Panc1 (cell line): ENCODE data around the gene HOPX. TPM values are rescaled to one million over a fixed set of nuclear protein-coding genes. Genes with fewer than 3 reads are reported as not detected.

Source experiments
- ATAC-seq: fragments of 200-7000 bp; cut with Tn5 transposase; 2 replicates; pipeline ENCODE4 v1.9.1; 2020; ENCODE audit warnings: mild to moderate bottlenecking, moderate library complexity
- BruUV-seq: library from RNA; stranded (reverse); fragments of 400-500 nt; replicated peaks from 2 replicates; lab custom pipeline; 2021; lab: Mats Ljungman, UMichigan
- CTCF ChIA-PET: fragments of 300-600 bp; sonication (Branson Sonifier 250); formaldehyde crosslinking; loops from one replicate; lab custom pipeline; 2022; ENCODE audit warnings: antibody characterized with exemption; lab: Charles Lee
- POLR2A ChIA-PET: fragments of 300-600 bp; sonication (Branson Sonifier 250); formaldehyde crosslinking; loops from one replicate; lab custom pipeline; 2022; ENCODE audit warnings: antibody characterized with exemption; lab: Charles Lee
- DNase-seq: peaks from one replicate; pipeline ENCODE4 v3.0.0-alpha.2; 2010; ENCODE audit warnings: low read depth, low spot score
- H3K27ac ChIP-seq: 2 replicates; pipeline ENCODE4 v1.5.1; 2011; ENCODE audit warnings: mild to moderate bottlenecking, low read length, inconsistent platforms
- H3K27me3 ChIP-seq: fragments of 200-500 bp; sonication (Bioruptor generic); 2 replicates; pipeline ENCODE4 v1.6.0; 2014; ENCODE audit warnings: low read length, inconsistent platforms; ENCODE audit not compliant: control insufficient read depth, insufficient read depth
- H3K36me3 ChIP-seq: fragments of 200-500 bp; sonication (Bioruptor generic); 2 replicates; pipeline ENCODE4 v1.5.1; 2014; ENCODE audit warnings: inconsistent platforms, mild to moderate bottlenecking, low read length, moderate library complexity; ENCODE audit not compliant: control insufficient read depth, insufficient read depth
- H3K4me1 ChIP-seq: 2 replicates; pipeline ENCODE4 v1.5.1; 2011; ENCODE audit warnings: inconsistent platforms, mild to moderate bottlenecking, low read length, moderate library complexity; ENCODE audit not compliant: control insufficient read depth, insufficient read depth
- H3K4me3 ChIP-seq, 2 experiments: 2 replicates each; pipeline ENCODE4 v1.5.1; 2011 to 2012; ENCODE audit warnings: low read depth in 2 of 2, low read length in 2 of 2, mild to moderate bottlenecking in 2 of 2, inconsistent platforms in 1 of 2, moderate library complexity in 1 of 2
- H3K9me3 ChIP-seq: fragments of 200-500 bp; sonication (Bioruptor generic); 2 replicates; pipeline ENCODE4 v1.5.1; 2014; ENCODE audit warnings: low read depth, mild to moderate bottlenecking, inconsistent platforms, low read length, moderate library complexity; ENCODE audit not compliant: control insufficient read depth, insufficient read depth
- POLR2AphosphoS5 ChIP-seq: IDR thresholded peaks from 2 replicates; pipeline ENCODE4 v1.6.1; 2012; ENCODE audit warnings: mild to moderate bottlenecking, low read depth, low read length, moderate library complexity
- SIN3A ChIP-seq: IDR thresholded peaks from 2 replicates; pipeline ENCODE4 v1.6.1; 2012; ENCODE audit warnings: low read depth, mild to moderate bottlenecking, low read length, moderate library complexity, borderline replicate concordance; ENCODE audit not compliant: insufficient read depth
- TCF7L2 ChIP-seq: IDR thresholded peaks from 2 replicates; pipeline ENCODE4 v1.6.1; 2011; ENCODE audit warnings: mild to moderate bottlenecking, low read depth, low read length, inconsistent platforms
- in situ Hi-C: cut with HindIII; loops from 2 replicates; pipeline ENCODE4 v1.10.0; 2016; ENCODE audit warnings: low sequenced_read_pairs, low pct_unique_long_range_greater_than_20kb
- intact Hi-C: fragments of 100-400 bp; cut with micrococcal nuclease; formaldehyde crosslinking; loops from one replicate; pipeline ENCODE4 v1.10.0; 2022; ENCODE audit not compliant: unreplicated experiment
- total RNA-seq: library from RNA; stranded (reverse); gene quantifications from one replicate; pipeline ENCODE4 v1.2.1, GENCODE V29; 2021; ENCODE audit not compliant: unreplicated experiment
- TF ChIP-seq, protein P1 (sequence below): fragments of 450-650 bp; IDR thresholded peaks from 2 replicates; pipeline ENCODE4 v1.5.1; 2017; ENCODE audit warnings: mild to moderate bottlenecking
- TF ChIP-seq, protein P2 (sequence below), 2 experiments: IDR thresholded peaks; 2 replicates each; pipeline ENCODE4 v1.6.1; 2011 to 2012; ENCODE audit warnings: low read depth in 2 of 2, control low read depth in 1 of 2, low read length in 1 of 2, mild to moderate bottlenecking in 1 of 2, moderate library complexity in 1 of 2; ENCODE audit not compliant: insufficient read depth in 1 of 2

The HOPX gene
- total RNA-seq, 1 experiment from 2014 or later, result not detected

DNA sequence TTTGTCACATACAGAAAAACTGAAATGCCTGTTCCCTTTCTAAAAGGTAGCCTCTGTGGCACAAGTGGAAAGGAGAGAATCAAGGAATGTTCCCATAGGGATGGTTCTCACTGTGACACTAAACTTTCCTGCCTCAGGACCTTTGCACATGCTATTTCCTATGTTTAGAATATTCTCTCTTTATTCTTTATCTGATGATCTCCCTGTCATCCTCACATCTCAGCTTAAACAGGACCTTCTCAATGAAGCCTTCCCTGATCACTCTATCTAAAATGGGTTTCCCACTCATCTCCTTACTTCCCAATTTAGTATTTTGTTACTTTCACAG, 32.3 kb downstream of the HOPX start:
- intact Hi-C loops (no loop called here), in situ Hi-C loops (no loop called here)
- no TSS peak for BruUV-seq
- DNase-seq (no peak), ATAC-seq (no peak)
- Histone ChIP-seq H3K4me3 (no peak overlapping the region), H3K4me1 (no peaks in the 10 kb centered on the region), H3K27ac (no peak overlapping the region), H3K9me3 (no peaks in the 10 kb centered on the region), H3K27me3 (no peaks in the 10 kb centered on the region; the same call in 1 of the 2 replicates), H3K36me3 (no peaks in the 10 kb centered on the region)
- TF ChIP-seq TCF7L2 (no peak), POLR2AphosphoS5 (no peak), SIN3A (no peak)
- TF ChIP-seq, protein P1, sequence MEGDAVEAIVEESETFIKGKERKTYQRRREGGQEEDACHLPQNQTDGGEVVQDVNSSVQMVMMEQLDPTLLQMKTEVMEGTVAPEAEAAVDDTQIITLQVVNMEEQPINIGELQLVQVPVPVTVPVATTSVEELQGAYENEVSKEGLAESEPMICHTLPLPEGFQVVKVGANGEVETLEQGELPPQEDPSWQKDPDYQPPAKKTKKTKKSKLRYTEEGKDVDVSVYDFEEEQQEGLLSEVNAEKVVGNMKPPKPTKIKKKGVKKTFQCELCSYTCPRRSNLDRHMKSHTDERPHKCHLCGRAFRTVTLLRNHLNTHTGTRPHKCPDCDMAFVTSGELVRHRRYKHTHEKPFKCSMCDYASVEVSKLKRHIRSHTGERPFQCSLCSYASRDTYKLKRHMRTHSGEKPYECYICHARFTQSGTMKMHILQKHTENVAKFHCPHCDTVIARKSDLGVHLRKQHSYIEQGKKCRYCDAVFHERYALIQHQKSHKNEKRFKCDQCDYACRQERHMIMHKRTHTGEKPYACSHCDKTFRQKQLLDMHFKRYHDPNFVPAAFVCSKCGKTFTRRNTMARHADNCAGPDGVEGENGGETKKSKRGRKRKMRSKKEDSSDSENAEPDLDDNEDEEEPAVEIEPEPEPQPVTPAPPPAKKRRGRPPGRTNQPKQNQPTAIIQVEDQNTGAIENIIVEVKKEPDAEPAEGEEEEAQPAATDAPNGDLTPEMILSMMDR, result no peak
- TF ChIP-seq, protein P2, sequence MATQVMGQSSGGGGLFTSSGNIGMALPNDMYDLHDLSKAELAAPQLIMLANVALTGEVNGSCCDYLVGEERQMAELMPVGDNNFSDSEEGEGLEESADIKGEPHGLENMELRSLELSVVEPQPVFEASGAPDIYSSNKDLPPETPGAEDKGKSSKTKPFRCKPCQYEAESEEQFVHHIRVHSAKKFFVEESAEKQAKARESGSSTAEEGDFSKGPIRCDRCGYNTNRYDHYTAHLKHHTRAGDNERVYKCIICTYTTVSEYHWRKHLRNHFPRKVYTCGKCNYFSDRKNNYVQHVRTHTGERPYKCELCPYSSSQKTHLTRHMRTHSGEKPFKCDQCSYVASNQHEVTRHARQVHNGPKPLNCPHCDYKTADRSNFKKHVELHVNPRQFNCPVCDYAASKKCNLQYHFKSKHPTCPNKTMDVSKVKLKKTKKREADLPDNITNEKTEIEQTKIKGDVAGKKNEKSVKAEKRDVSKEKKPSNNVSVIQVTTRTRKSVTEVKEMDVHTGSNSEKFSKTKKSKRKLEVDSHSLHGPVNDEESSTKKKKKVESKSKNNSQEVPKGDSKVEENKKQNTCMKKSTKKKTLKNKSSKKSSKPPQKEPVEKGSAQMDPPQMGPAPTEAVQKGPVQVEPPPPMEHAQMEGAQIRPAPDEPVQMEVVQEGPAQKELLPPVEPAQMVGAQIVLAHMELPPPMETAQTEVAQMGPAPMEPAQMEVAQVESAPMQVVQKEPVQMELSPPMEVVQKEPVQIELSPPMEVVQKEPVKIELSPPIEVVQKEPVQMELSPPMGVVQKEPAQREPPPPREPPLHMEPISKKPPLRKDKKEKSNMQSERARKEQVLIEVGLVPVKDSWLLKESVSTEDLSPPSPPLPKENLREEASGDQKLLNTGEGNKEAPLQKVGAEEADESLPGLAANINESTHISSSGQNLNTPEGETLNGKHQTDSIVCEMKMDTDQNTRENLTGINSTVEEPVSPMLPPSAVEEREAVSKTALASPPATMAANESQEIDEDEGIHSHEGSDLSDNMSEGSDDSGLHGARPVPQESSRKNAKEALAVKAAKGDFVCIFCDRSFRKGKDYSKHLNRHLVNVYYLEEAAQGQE (IDR thresholded peaks at IDR 0.05; ENCODE audit: insufficient read depth in 1 of 2, low read depth in 2 of 2, low read length in 1 of 2), result no peak
- POLR2A ChIA-PET, result no interaction called here
- CTCF ChIA-PET, result no interaction called here

DNA sequence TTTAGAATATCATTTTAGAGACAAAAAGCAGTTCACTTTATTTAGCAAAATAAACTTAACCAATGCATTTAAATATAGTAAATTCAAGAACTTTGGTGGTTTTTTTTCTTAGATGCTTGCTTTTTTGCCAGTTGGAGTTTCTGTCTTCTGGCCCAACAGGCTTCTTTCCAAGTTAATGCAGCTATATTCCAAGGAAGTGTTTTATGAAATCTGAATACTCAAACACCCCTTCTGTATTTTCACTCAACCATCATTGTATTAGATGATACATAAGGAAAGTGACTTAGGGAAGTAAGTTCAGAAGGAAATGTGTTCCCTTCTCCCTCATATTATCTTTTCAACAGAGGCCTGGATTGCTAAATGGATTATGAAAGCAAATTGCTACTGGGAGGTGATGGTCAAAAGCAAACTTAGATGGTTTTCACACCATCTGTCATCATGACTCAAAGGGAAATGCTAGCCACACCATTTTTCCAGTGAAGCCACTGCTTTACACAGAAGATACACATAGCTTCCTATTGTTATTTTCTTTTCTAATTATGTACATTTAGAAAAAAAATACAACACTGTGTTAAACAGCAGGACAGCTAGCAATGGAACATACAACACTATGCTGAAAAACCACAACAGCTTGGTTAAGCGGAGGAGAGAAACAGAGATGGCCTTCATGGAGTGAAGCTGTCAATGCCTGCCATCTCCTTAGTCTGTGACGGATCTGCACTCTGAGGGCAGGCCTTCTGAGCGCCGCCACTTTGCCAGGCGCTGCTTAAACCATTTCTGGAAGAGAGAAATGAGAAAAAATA, 32.9 kb downstream of the HOPX start:
- H3K27me3 ChIP-seq, result no peaks in the 10 kb centered on the region
- BruUV-seq, result no TSS peak
- POLR2A ChIA-PET, result no interaction called here
- TF ChIP-seq, protein P1, result no peak
- no peak for TF ChIP-seq TCF7L2
- no peak for TF ChIP-seq SIN3A
- TF ChIP-seq, protein P2 (IDR thresholded peaks at IDR 0.05; ENCODE audit: insufficient read depth in 1 of 2, low read depth in 2 of 2, low read length in 1 of 2), result no peak
- TF ChIP-seq POLR2AphosphoS5, result no peak
- no peaks in the 10 kb centered on the region for H3K4me1 ChIP-seq
- intact Hi-C loops (no loop called here), in situ Hi-C loops (no loop called here)
- no peak overlapping the region for H3K27ac ChIP-seq
- DNase-seq (no peak), ATAC-seq (no peak)
- H3K9me3 ChIP-seq, result no peaks in the 10 kb centered on the region
- H3K36me3 ChIP-seq, result no peaks in the 10 kb centered on the region
- CTCF ChIA-PET, result no interaction called here
- H3K4me3 ChIP-seq, result no peak overlapping the region
